ENCODE results near the gene RAB10.

DNA sequence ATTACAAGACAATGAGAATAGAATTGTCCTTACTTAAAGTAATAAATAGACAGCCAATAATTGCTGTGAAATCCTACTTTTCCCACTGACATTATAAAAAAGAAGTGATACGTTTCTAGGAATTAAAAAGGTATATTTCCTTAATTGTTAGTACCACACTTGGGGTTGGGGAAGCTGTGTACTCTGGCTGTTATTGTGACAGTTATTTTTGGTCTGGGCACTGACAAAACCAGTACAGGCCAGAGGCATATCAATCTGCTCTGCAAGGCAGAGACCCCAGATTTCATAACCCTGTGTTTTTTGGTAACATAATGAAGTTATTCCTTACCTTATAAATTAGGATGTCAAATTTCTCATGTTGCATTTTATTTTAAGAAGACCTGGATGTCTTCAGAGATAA is 66.5 kb downstream of the RAB10 start:
- TF ChIP-seq, protein P1, sequence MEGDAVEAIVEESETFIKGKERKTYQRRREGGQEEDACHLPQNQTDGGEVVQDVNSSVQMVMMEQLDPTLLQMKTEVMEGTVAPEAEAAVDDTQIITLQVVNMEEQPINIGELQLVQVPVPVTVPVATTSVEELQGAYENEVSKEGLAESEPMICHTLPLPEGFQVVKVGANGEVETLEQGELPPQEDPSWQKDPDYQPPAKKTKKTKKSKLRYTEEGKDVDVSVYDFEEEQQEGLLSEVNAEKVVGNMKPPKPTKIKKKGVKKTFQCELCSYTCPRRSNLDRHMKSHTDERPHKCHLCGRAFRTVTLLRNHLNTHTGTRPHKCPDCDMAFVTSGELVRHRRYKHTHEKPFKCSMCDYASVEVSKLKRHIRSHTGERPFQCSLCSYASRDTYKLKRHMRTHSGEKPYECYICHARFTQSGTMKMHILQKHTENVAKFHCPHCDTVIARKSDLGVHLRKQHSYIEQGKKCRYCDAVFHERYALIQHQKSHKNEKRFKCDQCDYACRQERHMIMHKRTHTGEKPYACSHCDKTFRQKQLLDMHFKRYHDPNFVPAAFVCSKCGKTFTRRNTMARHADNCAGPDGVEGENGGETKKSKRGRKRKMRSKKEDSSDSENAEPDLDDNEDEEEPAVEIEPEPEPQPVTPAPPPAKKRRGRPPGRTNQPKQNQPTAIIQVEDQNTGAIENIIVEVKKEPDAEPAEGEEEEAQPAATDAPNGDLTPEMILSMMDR (IDR thresholded peaks at IDR 0.05), result no peak
- no peak for TF ChIP-seq POLR2AphosphoS5 (IDR thresholded peaks at IDR 0.05)
- no peak for TF ChIP-seq POLR2A (IDR thresholded peaks at IDR 0.05)

Data from prostate gland (tissue), 2 donors.